ENCODE data around the gene SFMBT2.

The SFMBT2 gene

DNA sequence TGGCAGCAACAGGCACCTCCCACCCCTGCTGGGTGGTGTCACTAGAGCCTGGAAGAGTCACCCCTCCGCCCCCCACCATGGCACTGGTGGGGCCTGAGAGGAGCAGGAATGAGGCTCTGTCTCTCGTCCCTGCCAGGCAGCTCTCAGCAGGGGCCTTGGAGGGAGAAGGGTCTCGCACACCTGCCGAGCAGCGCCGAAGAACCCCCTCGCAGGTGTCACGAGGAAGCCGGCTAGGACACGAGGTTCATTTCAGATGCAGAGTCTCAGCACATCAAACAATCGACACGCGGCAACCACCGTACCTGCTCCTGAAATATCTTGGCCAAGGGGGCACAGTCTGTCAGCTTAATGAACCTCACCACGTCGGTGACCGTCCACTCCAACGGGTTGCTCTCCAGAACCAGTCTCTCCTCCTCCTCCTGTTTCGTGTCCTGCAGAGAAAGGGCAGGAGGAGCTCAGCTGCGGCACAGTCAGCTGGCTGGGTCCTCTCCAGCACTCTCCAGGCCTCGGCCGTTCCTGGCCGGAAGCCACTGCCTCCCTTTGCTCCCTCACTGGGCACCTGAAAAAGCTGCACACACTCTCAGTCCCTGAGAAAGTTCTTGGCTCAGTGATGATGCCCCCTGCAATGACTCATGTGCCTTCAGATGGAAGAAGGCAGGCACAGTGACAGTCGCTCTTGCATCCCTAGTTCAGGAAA lies 240.1 kb downstream of the SFMBT2 start:
- DNase-seq = no peak

DNA sequence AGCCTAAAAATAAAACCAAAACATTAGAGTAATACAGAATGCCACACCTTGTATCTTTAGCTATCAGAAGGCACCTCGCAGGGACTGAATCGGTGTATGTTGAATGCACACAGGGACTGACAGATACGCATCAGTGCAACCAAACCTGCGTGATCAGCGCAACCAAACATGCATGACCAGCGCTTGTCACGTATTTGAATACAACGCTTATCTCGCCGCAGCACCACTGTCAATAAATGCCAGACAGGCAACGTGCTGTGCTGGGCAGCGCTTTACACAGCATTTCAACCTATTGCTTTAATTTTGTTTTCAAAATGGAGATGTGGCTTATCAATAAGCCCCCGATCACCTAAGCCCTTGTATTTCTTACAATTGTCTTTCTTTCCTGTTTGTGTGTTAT lies 242.4 kb downstream of the SFMBT2 start:
- no peak for DNase-seq

- DNase-seq = no peak
These were observed 245.2 kb downstream of the SFMBT2 start for GRCh38 chr10:7165500-7166177.

DNA sequence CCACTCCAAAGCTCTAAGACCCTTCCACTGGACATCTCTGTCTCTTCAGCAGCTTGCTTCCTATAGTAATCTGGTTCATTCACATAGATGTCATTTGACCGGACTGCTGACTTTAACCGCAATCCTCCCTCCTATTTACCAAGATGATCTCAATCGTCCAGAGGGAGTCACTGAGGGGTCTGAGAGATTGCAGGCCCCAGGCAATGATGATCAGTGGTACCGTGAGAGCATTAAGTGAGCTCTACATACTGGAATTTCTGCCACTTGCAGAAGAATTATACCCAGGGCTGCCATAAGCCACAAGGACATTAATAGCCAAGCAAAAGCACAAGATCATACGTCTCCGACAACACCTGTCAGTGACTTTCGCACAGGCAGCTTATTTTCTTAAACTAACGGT lies 245.9 kb downstream of the SFMBT2 start:
- DNase-seq = no peak

GRCh38 chr10:7162331-7162730 lies 248.5 kb downstream of the SFMBT2 start:
- no peak for DNase-seq

DNA sequence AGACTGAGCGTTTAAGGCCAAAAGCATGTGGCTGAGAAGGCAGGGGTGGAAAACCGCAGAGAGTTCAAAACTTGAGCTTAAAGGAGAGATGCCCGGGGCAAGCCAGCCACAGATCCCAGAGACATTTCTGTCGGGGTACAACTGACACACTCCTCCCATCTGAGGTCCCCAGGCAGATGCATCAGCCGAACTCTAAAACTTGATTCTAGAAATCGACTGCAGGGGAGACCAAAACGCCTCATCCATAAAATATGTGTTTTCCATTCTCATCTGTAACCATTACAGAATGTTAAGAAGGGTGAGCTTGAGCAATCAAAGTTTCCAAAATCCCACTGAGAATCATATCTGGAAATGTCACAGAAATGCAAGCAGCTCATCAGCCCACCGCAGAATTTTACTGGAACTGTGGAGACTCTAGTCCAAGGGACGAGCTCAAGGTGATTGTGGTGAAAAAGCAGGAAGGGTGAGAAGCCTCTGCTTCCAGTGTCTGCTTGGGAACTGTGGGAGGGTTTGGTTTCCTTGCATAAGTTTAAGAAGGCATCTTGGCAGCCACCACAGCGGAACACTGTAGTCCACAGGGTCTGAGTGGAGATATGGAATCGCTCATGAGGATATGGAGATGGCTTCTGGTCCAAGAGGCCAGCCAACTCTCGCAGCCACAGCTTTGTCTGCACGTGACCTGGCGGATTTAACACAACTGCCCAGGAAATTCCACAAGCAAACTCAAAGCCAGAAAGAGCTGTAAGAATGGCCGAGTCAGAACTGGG lies 249.2 kb downstream of the SFMBT2 start:
- DNase-seq = peak; percentile 68

GRCh38 chr10:7159928-7160327 lies 250.9 kb downstream of the SFMBT2 start:
- DNase-seq = no peak

DNA sequence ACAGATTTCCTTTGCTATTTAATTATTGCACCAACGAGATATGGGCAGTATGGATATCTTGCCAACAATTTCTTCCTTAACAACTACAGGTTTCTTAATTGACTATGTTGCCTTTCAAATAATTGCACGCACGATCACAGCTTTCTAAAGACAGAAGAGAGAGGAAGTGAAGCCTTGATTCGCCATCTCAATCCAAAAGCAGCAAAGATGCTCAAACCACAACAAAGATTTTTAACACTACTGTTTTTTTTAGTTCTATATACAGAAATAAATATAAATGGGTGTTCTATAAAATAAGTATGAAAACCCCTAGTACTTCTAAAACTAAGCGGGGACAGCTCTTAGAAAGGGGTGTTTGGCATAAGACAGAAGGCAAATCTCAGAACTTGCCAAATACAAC lies 251.3 kb downstream of the SFMBT2 start:
- DNase-seq = no peak

GRCh38 chr10:7157091-7157490 lies 253.7 kb downstream of the SFMBT2 start:
- no peak for DNase-seq

DNA sequence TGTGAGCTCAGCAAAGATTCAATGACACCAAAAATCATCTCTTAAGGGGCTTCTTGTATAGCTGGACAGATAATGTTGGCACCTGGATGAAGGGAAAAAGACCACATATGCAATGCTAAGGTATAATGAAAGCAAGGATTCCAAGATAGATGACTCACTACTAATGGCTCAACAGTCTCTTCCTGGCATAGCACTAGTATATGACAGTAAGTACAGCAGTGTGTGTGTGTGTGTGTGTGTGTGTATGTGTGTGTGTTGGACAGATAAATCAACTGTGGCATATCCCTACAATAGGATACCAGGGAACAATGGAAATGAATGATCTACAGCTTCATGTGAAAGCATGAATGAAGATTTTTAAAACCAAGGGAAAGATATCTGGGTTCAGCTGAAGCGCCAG lies 257.1 kb downstream of the SFMBT2 start:
- no peak for DNase-seq

DNA sequence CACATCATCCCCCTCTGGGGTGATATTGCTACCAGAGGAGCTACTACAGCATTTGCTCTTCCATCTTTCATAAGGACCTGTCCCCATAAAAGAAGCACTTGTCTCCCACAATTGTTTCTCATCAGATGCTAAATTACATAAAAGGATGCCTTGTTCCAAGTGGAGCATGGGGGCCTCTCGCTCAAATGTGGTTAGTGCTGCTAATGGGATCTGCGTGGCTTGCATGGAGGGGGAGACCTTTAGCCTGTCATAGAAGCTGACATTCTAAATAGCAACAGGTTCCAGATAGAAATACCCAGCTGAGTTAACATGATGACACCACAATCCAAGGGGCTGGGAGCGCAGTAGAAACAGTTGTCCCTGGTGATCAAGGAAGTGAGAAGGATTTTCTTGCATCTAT lies 257.9 kb downstream of the SFMBT2 start:
- DNase-seq = no peak

DNA sequence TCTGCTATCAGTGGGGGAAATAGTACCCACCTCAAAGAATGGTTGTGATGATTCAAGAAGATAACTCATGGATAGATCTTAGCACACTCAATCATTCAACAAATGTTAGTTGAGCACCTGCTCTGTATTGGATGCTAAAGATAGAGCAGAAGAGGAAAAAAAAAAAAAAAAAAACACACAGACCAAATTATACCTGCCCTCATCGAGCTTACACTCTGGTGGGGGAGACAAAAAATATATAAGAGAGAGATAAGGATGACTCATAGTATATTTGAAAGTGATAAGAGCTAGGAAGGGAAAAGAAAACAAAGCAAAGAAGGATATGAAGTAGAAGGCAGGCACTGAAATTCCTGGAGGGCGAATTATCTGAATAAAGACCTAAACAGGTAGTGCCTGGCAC lies 258.5 kb downstream of the SFMBT2 start:
- DNase-seq = no peak

GRCh38 chr10:7151538-7151937 lies 259.3 kb downstream of the SFMBT2 start:
- no peak for DNase-seq

GRCh38 chr10:7150349-7150748 lies 260.5 kb downstream of the SFMBT2 start:
- no peak for DNase-seq

GRCh38 chr10:7146189-7146588 lies 264.6 kb downstream of the SFMBT2 start:
- no peak for DNase-seq

GRCh38 chr10:7136016-7136415 lies 274.8 kb downstream of the SFMBT2 start:
- no peak for DNase-seq

- no peak for DNase-seq
These were observed 275.6 kb downstream of the SFMBT2 start for GRCh38 chr10:7135188-7135587.

- no peak for DNase-seq
These were observed 276.4 kb downstream of the SFMBT2 start for GRCh38 chr10:7134448-7134847.

DNA sequence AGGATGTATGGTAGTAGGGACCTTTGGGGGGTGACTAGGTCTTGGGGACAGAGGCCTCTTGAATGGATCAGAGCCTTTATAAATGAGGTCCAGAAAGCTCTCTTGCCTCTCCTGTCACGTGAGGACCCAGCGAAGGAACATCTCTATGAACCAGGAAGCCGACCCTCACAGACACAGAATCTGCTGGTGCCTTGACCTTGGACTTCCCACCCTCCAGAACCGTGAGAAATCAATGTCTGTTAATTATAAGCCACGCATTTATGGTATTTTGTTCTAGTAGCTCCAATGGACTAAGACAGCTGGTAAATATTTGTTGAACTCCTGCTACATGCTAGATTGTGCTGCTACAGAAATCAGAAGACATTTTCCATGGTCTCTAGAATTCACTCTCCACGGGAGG lies 276.9 kb downstream of the SFMBT2 start:
- DNase-seq = no peak

GRCh38 chr10:7133278-7133677 lies 277.6 kb downstream of the SFMBT2 start:
- no peak for DNase-seq

GRCh38 chr10:7130191-7130911 lies 280.5 kb downstream of the SFMBT2 start:
- DNase-seq = no peak

- DNase-seq = no peak
These were observed 287.1 kb downstream of the SFMBT2 start for GRCh38 chr10:7123774-7124173.

DNA sequence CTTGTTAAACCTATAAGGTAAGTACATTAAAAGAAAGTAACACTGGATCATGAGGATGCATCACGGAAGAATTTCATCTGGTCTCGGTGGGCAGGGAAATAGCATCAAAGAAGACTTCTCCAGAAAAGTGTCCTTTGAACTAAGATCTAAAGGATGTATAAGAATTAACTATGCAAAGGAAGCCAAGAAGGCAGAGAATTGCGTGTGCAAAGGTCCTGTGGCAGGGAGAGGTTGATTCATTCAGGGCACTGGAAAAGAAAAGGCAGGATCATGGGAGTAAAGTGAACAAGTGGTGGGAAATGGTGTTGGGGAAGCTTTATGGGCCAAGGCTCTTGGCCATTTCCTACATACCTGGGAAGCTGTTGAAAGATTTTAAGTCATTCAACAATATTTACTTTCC lies 288.3 kb downstream of the SFMBT2 start:
- DNase-seq = no peak
